Caco-2 (cell line): ENCODE measurements around the gene EMX1. TPM values are rescaled to one million over a fixed set of nuclear protein-coding genes. Genes with fewer than 3 reads are reported as not detected.

Experiments used
- BruUV-seq: library from RNA; stranded (reverse); fragments of 400-500 nt; replicated peaks from 2 replicates; lab custom pipeline; 2021; lab: Mats Ljungman, UMichigan
- CTCF ChIA-PET: fragments of 300-600 bp; sonication (Branson Sonifier 250); formaldehyde crosslinking; loops from one replicate; lab custom pipeline; 2022; ENCODE audit warnings: antibody characterized with exemption; lab: Charles Lee
- POLR2A ChIA-PET: fragments of 300-600 bp; sonication (Branson Sonifier 250); formaldehyde crosslinking; loops from one replicate; lab custom pipeline; 2022; ENCODE audit warnings: antibody characterized with exemption; lab: Charles Lee
- DNase-seq, 2 experiments: peaks; one replicate each; pipeline versions ENCODE4 v3.0.0 to v3.0.0-alpha.2; 2020 to 2022
- H3K27me3 ChIP-seq: replicated peaks from 2 replicates; pipeline ENCODE4 v1.6.0; 2011; ENCODE audit warnings: low read length; ENCODE audit not compliant: control insufficient read depth, insufficient read depth
- H3K36me3 ChIP-seq: 2 replicates; pipeline ENCODE4 v1.5.1; 2011; ENCODE audit warnings: low read length; ENCODE audit not compliant: control insufficient read depth, insufficient read depth
- H3K4me1 ChIP-seq: fragments of 250-450 bp; sonication (Bioruptor Pico); 2 replicates; pipeline ENCODE4 v1.5.1; 2020; ENCODE audit warnings: mild to moderate bottlenecking
- H3K4me3 ChIP-seq: 2 replicates; pipeline ENCODE4 v1.5.1; 2011; ENCODE audit warnings: low read depth, mild to moderate bottlenecking, control low read depth, low read length
- H3K9me3 ChIP-seq: fragments of 250-450 bp; sonication (Bioruptor Pico); 2 replicates; pipeline ENCODE4 v1.5.1; 2020; ENCODE audit warnings: mild to moderate bottlenecking, moderate library complexity
- H3K27ac Mint-ChIP-seq: one replicate; pipeline ENCODE4 v1.8.0; 2022; ENCODE audit warnings: mixed read lengths; ENCODE audit not compliant: unreplicated experiment
- H3K27me3 Mint-ChIP-seq: one replicate; pipeline ENCODE4 v1.8.0; 2022; ENCODE audit warnings: mixed read lengths; ENCODE audit not compliant: insufficient read depth, unreplicated experiment
- H3K36me3 Mint-ChIP-seq: one replicate; pipeline ENCODE4 v1.8.0; 2022; ENCODE audit warnings: mild to moderate bottlenecking, mixed read lengths; ENCODE audit not compliant: insufficient read depth, unreplicated experiment
- H3K4me1 Mint-ChIP-seq: one replicate; pipeline ENCODE4 v1.8.0; 2022; ENCODE audit warnings: low read depth, mixed read lengths; ENCODE audit not compliant: unreplicated experiment
- H3K4me3 Mint-ChIP-seq: one replicate; pipeline ENCODE4 v1.8.0; 2022; ENCODE audit warnings: mild to moderate bottlenecking, moderate library complexity, mixed read lengths; ENCODE audit not compliant: unreplicated experiment
- H3K9me3 Mint-ChIP-seq: one replicate; pipeline ENCODE4 v1.8.0; 2022; ENCODE audit warnings: mixed read lengths; ENCODE audit not compliant: unreplicated experiment
- CTCF ChIP-seq, 2 experiments: fragments of 200-600 bp in 1 of 2; IDR thresholded peaks; 1 replicate in 1 of 2; 2 replicates in 1 of 2; pipeline versions ENCODE4 v1.5.1 to v1.8.0; 2011 to 2022; ENCODE audit warnings: antibody characterized with exemption in 1 of 2, control low read depth in 1 of 2, inconsistent platforms in 1 of 2, low read depth in 1 of 2, low read length in 1 of 2, mild to moderate bottlenecking in 1 of 2, moderate library complexity in 1 of 2; ENCODE audit not compliant: insufficient read depth in 1 of 2, severe bottlenecking in 1 of 2, unreplicated experiment in 1 of 2
- intact Hi-C: fragments of 100-400 bp; cut with micrococcal nuclease; formaldehyde crosslinking; loops from one replicate; pipeline ENCODE4 v1.10.0; 2022; ENCODE audit not compliant: unreplicated experiment
- total RNA-seq: library from RNA; stranded (reverse); gene quantifications from 2 replicates; pipeline ENCODE4 v1.2.3, GENCODE V29; 2022

Gene EMX1
- total RNA-seq, 1 experiment from 2014 or later: 3.6 TPM

- intact Hi-C loops: loop anchor here (1.0 kb wide), 1 partner anchor 59 kb away; no protein-coding TSS in a partner anchor
- Mint-ChIP-seq H3K36me3 (peaks cover 5% of the 10 kb centered on the region), H3K4me3 (no peak overlapping the region), H3K9me3 (no peaks in the 10 kb centered on the region), H3K27ac (peak overlapping the region; percentile 3), H3K4me1 (no peaks in the 10 kb centered on the region), H3K27me3 (no peaks in the 10 kb centered on the region)
- Histone ChIP-seq H3K4me1 (peaks cover 3% of the 10 kb centered on the region; the same call in 1 of the 2 replicates), H3K36me3 (no peaks in the 10 kb centered on the region; the same call in 1 of the 2 replicates), H3K27me3 (no peaks in the 10 kb centered on the region), H3K4me3 (no peak overlapping the region), H3K9me3 (no peaks in the 10 kb centered on the region)
- CTCF ChIA-PET: interaction anchor here (0.8 to 2.7 kb wide), 3 partner anchors 19 to 65 kb away, joined by 3 to 14 read pairs (median 3); partner anchors contain the start of gene SPR
- POLR2A ChIA-PET: no interaction called here
- TF ChIP-seq CTCF (IDR thresholded peaks at IDR 0.05; ENCODE audit: insufficient read depth in 1 of 2, low read depth in 1 of 2, low read length in 1 of 2, severe bottlenecking in 1 of 2, unreplicated experiment in 1 of 2): peak in 1 of 2 experiments; percentile 11
- DNase-seq: no peak
- no TSS peak for BruUV-seq
Observed at GRCh38 chr2:72952110-72952823, 34.9 kb downstream of the EMX1 start.

- Mint-ChIP-seq H3K36me3 (peaks cover 5% of the 10 kb centered on the region), H3K27me3 (no peaks in the 10 kb centered on the region), H3K9me3 (no peaks in the 10 kb centered on the region), H3K4me1 (no peaks in the 10 kb centered on the region), H3K27ac (no peak overlapping the region), H3K4me3 (no peak overlapping the region)
- H3K4me1 ChIP-seq: peaks cover 3% of the 10 kb centered on the region; the same call in 1 of the 2 replicates
- no TSS peak for BruUV-seq
- H3K9me3 ChIP-seq: no peaks in the 10 kb centered on the region
- DNase-seq: no peak
- no peaks in the 10 kb centered on the region; the same call in 1 of the 2 replicates for H3K36me3 ChIP-seq
- TF ChIP-seq CTCF (IDR thresholded peaks at IDR 0.05; ENCODE audit: insufficient read depth in 1 of 2, low read depth in 1 of 2, low read length in 1 of 2, severe bottlenecking in 1 of 2, unreplicated experiment in 1 of 2): no peak
- no peak overlapping the region for H3K4me3 ChIP-seq
- CTCF ChIA-PET: interaction anchor here (0.8 to 2.7 kb wide), 2 partner anchors 60 to 66 kb away, joined by 3 to 14 read pairs; partner anchors contain the start of gene SPR
- POLR2A ChIA-PET: no interaction called here
- H3K27me3 ChIP-seq: no peaks in the 10 kb centered on the region
- intact Hi-C loops: loop anchor here (1.0 kb wide), 1 partner anchor 60 kb away; no protein-coding TSS in a partner anchor
Observed at GRCh38 chr2:72952961-72953360, 35.6 kb downstream of the EMX1 start.

- H3K36me3 Mint-ChIP-seq: peaks cover 5% of the 10 kb centered on the region
- H3K36me3 ChIP-seq: no peaks in the 10 kb centered on the region; the same call in 1 of the 2 replicates
- H3K4me1 Mint-ChIP-seq: no peaks in the 10 kb centered on the region
- no peaks in the 10 kb centered on the region for H3K27me3 Mint-ChIP-seq
- DNase-seq: no peak
- no peak overlapping the region for H3K4me3 Mint-ChIP-seq
- no peak for TF ChIP-seq CTCF (IDR thresholded peaks at IDR 0.05; ENCODE audit: insufficient read depth in 1 of 2, low read depth in 1 of 2, low read length in 1 of 2, severe bottlenecking in 1 of 2, unreplicated experiment in 1 of 2)
- POLR2A ChIA-PET: no interaction called here
- no peaks in the 10 kb centered on the region for H3K27me3 ChIP-seq
- no peaks in the 10 kb centered on the region for H3K9me3 ChIP-seq
- H3K27ac Mint-ChIP-seq: no peak overlapping the region
- H3K4me1 ChIP-seq: peaks cover 3% of the 10 kb centered on the region; the same call in 1 of the 2 replicates
- BruUV-seq: no TSS peak
- CTCF ChIA-PET: no interaction called here
- no peaks in the 10 kb centered on the region for H3K9me3 Mint-ChIP-seq
- H3K4me3 ChIP-seq: no peak overlapping the region
- intact Hi-C loops: no loop called here
Observed at GRCh38 chr2:72953528-72953927, 36.2 kb downstream of the EMX1 start.
